ENCODE measurements around the gene DIP2C.
"Not testable (repeated sequence)": the region's sequence is repeated elsewhere in the genome, so short reads cannot be mapped to it uniquely, and the experiment has no call there.

The DIP2C gene

GRCh38 chr10:479706-480497 lies 209.6 kb downstream of the DIP2C start:
- DNase-seq (ENCODE audit: low spot score) = not testable (repeated sequence)

GRCh38 chr10:478471-479245 lies 210.8 kb downstream of the DIP2C start:
- DNase-seq (ENCODE audit: low spot score) = no peak

GRCh38 chr10:477620-478019 lies 211.8 kb downstream of the DIP2C start:
- DNase-seq (ENCODE audit: low spot score) = no peak

DNA sequence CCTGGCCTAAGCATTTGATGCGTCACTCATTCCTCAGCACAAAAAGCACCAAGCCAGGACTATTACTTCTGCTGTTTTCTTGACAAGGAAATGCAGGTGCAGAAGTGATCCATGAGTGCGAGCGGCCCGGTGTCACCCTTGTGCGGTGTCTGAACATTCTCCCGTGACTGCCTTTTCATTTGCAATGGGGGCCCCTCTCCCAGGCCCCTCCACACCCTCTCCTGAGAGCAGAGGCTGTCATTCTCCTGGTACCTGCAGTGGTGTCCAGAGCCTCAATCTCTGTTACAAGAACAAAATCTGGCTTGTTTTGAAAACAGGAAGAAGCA lies 213.1 kb downstream of the DIP2C start:
- DNase-seq (ENCODE audit: low spot score) = no peak

DNA sequence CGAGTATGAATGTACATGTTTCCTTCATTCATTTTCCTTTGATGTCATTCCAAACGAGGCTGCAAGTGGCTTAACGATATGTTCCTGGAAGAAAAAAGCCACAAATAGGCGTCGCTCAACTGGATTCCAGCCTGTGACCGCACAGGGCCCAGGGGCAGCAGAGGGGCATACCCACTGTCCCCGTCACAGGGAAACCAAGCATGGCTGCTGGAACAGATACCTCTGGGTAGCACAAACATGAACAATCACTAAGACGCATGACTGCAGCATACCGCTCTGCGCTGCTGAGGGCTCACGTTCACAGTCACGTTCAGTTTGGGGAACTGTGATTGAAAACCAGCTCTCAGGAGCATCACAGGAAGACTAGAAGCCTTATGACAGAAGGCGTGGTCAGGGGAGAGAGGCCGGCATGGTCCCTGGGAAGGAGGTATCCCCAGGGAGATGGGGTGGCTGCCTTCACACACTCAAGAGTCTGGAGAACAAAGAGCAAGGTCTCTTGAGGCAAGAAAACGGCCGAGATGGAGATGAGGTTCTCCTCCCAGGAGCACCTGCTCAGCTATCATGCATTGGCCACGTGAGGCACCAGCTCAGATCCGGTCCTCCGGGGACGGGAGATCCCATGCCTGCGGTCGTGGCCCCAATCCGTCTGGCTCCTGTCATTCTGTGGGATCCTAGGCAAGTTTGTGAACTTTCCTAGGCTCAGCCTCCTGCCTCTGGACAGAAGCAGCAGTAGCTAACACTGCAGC lies 213.6 kb downstream of the DIP2C start:
- DNase-seq (ENCODE audit: low spot score) = no peak

GRCh38 chr10:474946-475345 lies 214.5 kb downstream of the DIP2C start:
- DNase-seq (ENCODE audit: low spot score) = no peak

GRCh38 chr10:474406-474805 lies 215.1 kb downstream of the DIP2C start:
- DNase-seq (ENCODE audit: low spot score) = no peak

DNA sequence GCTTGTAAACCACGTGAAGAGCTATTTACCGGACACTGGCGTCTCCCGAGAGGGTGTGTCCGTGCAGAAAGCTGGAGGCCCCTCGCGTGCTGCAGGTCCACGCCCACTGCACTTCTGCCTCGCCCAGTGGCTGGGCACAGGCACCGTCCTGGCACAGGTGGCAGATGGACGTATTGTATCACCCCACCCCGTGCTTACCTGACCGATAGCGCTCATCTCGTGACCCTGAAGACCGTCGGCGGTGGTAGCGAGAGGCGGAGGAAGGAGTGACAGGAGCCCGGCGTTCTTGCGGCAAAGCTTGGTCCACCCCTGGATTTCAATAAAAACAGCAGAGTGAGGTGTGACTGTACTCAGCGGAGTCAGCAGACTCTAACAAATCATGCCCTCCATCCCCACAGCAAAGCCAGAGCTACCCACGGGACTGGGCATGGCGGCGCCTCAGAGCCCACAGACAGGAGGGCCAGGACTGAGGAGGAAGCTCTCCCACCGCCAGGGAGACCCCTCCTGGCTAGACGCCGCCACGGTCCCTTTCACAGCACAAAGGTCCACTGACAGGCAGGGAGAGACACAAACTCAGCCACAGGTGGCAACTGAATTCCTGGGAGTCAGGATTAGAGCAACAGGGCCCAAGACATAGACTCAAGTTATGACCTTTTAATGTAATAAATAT lies 217.1 kb downstream of the DIP2C start:
- DNase-seq (ENCODE audit: low spot score) = no peak

GRCh38 chr10:470339-471003 lies 219.0 kb downstream of the DIP2C start:
- DNase-seq (ENCODE audit: low spot score) = no peak

DNA sequence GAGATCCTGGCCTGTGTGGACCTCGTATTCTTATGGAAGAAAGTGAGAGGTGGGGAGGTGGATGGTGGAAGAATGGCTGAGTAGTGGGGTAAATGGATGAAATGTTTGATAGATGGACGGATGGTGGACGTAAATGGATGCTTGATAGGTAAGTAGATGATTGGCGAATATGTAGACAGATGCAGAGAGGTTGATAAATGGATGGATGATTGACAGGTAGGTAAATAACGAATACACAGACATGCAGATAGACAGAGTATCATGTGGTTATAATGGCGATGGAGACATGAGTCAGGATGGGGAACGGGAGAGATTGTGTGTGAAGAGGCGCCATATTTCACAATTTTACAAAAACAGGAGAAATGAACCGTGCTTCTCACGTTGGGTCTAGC lies 219.5 kb downstream of the DIP2C start:
- no peak for DNase-seq (ENCODE audit: low spot score)

DNA sequence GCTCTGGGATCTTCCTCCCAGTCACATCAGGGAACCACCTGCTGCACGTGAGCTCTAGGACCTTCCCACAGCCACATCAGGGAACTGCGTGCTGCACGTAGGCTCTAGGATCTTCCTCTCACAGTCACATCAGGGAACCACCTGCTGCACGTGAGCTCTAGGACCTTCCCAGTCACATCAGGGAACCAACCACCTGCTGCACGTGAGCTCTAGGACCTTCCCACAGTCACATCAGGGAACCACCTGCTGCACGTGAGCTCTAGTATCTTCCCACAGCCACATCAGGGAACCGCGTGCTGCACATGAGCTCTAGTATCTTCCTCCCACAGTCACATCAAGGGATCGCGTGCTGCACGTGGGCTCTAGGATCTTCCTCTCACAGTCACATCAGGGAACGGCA lies 229.7 kb downstream of the DIP2C start:
- no peak for DNase-seq (ENCODE audit: low spot score)

DNA sequence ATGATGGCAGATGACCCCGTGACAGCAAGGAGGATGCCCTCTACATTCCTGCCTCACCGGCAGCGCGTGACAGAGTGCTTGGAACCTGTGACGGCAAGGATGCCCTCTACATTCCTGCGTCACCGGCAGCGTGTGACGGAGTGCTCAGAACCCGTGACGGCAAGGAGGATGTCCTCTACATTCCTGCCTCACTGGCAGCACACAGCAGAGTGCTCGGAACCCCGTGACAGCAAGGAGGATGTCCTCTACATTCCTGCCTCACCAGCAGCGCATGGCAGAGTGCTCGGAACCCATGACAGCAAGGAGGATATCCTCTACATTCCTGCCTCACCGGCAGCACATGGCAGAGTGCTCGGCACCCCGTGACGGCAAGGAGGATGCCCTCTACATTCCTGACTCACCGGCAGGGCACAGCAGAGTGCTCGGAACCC lies 231.0 kb downstream of the DIP2C start:
- no peak for DNase-seq (ENCODE audit: low spot score)

GRCh38 chr10:456486-456885 lies 233.0 kb downstream of the DIP2C start:
- DNase-seq (ENCODE audit: low spot score) = no peak

DNA sequence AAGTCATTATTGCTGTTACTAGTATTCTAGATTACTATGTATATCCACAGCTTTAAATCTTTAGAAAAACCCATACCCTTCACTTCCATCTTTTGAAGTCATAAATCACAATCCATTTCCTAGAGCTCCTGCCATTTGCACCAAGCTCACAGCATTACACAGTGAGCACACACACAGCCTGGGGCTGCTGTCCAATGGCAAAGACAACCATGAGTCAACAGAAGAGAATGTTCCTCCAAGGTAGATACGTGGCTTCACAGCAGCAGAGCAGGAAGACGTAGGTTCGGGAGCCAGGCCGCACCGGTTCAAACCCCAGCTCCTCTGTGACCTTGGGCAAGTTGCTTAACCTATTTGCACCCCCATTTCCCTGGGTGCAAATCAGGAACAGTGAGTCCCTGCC lies 234.6 kb downstream of the DIP2C start:
- DNase-seq (ENCODE audit: low spot score) = no peak

- no peak for DNase-seq (ENCODE audit: low spot score)
These were observed 235.8 kb downstream of the DIP2C start for GRCh38 chr10:453647-454046.

GRCh38 chr10:452512-453426 lies 236.7 kb downstream of the DIP2C start:
- DNase-seq (ENCODE audit: low spot score) = no peak

DNA sequence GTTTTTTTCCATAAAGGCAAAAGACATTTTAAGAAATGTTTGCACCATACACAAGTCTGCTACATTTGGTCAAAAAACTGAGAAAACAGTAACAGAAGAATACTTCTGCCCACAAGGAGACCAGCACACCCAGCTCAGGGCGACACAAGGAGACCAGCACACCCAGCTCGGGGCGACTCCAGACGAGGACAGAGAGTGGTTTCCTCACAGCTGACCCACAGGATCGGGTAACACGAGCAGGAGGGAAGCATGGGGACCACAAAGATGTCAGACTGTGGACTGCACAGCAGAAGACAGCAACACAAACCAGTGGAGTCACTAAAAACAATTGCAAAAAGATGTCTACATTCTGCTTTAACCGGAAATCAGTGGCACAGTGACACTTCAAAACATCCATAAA lies 237.6 kb downstream of the DIP2C start:
- no peak for DNase-seq (ENCODE audit: low spot score)

DNA sequence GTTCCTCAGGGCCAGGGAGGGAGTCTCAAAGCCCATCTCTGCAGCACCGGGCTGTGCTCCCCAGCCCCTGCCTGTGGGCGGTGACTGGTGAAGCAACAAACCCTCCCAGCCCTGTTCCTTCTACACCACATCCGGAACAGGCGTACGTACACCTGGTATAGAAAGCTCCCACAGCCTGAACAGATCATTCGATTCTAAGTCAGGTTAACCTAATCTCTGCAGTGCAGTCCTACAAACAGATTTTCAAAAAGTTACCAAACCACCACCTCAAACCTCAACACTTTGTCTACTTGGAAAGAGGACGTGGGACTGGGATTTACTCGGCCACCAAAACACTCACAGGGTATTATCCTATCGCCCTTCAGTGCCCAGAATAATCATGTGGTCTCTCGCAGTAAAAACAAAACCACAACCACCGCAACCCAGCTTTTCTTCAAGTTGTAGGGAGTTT lies 238.4 kb downstream of the DIP2C start:
- DNase-seq (ENCODE audit: low spot score) = no peak

- DNase-seq (ENCODE audit: low spot score) = no peak
These were observed 239.0 kb downstream of the DIP2C start for GRCh38 chr10:450463-450862.

GRCh38 chr10:449331-449730 lies 240.1 kb downstream of the DIP2C start:
- DNase-seq (ENCODE audit: low spot score) = not testable (repeated sequence)

DNA sequence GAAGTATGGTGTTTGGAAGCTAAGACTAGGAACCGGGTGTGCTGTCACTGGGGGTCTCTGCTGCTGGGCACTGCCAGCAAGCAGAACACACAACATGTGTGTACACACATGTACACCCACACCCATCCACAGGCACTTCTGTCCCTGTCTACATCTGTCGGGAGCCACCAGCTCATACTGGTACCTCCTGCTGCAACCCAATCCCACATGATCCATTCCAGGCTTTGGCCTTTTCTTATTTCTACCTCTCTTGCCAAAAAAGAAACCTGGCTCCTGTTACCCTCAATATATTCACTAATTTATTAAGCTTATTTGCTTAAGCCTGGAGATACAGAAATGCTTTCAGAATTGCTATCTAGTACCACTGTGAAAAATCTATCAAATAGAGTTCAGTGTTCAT lies 246.0 kb downstream of the DIP2C start:
- DNase-seq (ENCODE audit: low spot score) = no peak
